MCF 10A (cell line): Measurements from ENCODE around the gene CCDC106. TPM values are rescaled to one million over a fixed set of nuclear protein-coding genes. Genes with fewer than 3 reads are reported as not detected.

Experiments used
- BruUV-seq: library from RNA; stranded (reverse); fragments of 400-500 nt; replicated peaks from 2 replicates; lab custom pipeline; 2021; lab: Mats Ljungman, UMichigan
- CTCF ChIA-PET: fragments of 300-600 bp; sonication (Branson Sonifier 250); formaldehyde crosslinking; extraction: SDS; loops from one replicate; lab custom pipeline; 2021; ENCODE audit warnings: antibody characterized with exemption, inconsistent platforms; lab: Yijun Ruan, JAX
- POLR2A ChIA-PET: fragments of 300-600, 350-650 bp; sonication (Branson Sonifier 250); formaldehyde crosslinking; extraction: SDS; loops from one replicate; lab custom pipeline; 2020; ENCODE audit warnings: antibody characterized with exemption, inconsistent platforms; lab: Yijun Ruan, JAX
- DNase-seq: peaks from one replicate; pipeline ENCODE4 v3.0.0-alpha.2; 2018; ENCODE audit not compliant: unreplicated experiment
- H3K27ac Mint-ChIP-seq: one replicate; pipeline ENCODE4 v1.8.0; 2022; ENCODE audit warnings: mild to moderate bottlenecking, low read depth, mixed read lengths; ENCODE audit not compliant: unreplicated experiment
- H3K27me3 Mint-ChIP-seq: one replicate; pipeline ENCODE4 v1.8.0; 2022; ENCODE audit warnings: mixed read lengths; ENCODE audit not compliant: insufficient read depth, unreplicated experiment
- H3K36me3 Mint-ChIP-seq: one replicate; pipeline ENCODE4 v1.8.0; 2022; ENCODE audit warnings: mild to moderate bottlenecking, moderate library complexity, mixed read lengths; ENCODE audit not compliant: insufficient read depth, unreplicated experiment
- H3K4me1 Mint-ChIP-seq: one replicate; pipeline ENCODE4 v1.8.0; 2022; ENCODE audit warnings: mixed read lengths; ENCODE audit not compliant: insufficient read depth, unreplicated experiment
- H3K4me3 Mint-ChIP-seq: one replicate; pipeline ENCODE4 v1.8.0; 2022; ENCODE audit warnings: mild to moderate bottlenecking, moderate library complexity, mixed read lengths; ENCODE audit not compliant: unreplicated experiment
- H3K9me3 Mint-ChIP-seq: one replicate; pipeline ENCODE4 v1.8.0; 2022; ENCODE audit warnings: mixed read lengths; ENCODE audit not compliant: unreplicated experiment
- intact Hi-C: fragments of 100-400 bp; cut with micrococcal nuclease; formaldehyde crosslinking; loops from 2 replicates; pipeline ENCODE4 v1.14.1; 2022
- total RNA-seq: library from RNA; stranded (reverse); gene quantifications from 2 replicates; pipeline ENCODE4 v1.2.3, GENCODE V29; 2022
- TF ChIP-seq, protein P1 (sequence below): fragments of 200-600 bp; IDR thresholded peaks from one replicate; pipeline ENCODE4 v1.8.0; 2022; ENCODE audit warnings: antibody characterized with exemption, mild to moderate bottlenecking; ENCODE audit not compliant: unreplicated experiment

Gene CCDC106
- total RNA-seq, 1 experiment from 2014 or later: 2.5 TPM

GRCh38 chr19:55698256-55698655 is 50.2 kb downstream of the CCDC106 start:
- peaks cover 66% of the 10 kb centered on the region for H3K36me3 Mint-ChIP-seq
- intact Hi-C loops: no loop called here

GRCh38 chr19:55699221-55699620 is 51.2 kb downstream of the CCDC106 start:
- BruUV-seq: no TSS peak
- no peak for DNase-seq
- TF ChIP-seq, protein P1, sequence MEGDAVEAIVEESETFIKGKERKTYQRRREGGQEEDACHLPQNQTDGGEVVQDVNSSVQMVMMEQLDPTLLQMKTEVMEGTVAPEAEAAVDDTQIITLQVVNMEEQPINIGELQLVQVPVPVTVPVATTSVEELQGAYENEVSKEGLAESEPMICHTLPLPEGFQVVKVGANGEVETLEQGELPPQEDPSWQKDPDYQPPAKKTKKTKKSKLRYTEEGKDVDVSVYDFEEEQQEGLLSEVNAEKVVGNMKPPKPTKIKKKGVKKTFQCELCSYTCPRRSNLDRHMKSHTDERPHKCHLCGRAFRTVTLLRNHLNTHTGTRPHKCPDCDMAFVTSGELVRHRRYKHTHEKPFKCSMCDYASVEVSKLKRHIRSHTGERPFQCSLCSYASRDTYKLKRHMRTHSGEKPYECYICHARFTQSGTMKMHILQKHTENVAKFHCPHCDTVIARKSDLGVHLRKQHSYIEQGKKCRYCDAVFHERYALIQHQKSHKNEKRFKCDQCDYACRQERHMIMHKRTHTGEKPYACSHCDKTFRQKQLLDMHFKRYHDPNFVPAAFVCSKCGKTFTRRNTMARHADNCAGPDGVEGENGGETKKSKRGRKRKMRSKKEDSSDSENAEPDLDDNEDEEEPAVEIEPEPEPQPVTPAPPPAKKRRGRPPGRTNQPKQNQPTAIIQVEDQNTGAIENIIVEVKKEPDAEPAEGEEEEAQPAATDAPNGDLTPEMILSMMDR: no peak
- intact Hi-C loops: no loop called here
- POLR2A ChIA-PET: no interaction called here
- H3K4me1 Mint-ChIP-seq: no peaks in the 10 kb centered on the region
- H3K36me3 Mint-ChIP-seq: peaks cover 58% of the 10 kb centered on the region
- H3K27me3 Mint-ChIP-seq: no peaks in the 10 kb centered on the region
- CTCF ChIA-PET: no interaction called here
- H3K9me3 Mint-ChIP-seq: no peaks in the 10 kb centered on the region
- no peak overlapping the region for H3K27ac Mint-ChIP-seq
- H3K4me3 Mint-ChIP-seq: no peak overlapping the region

More at GRCh38 chr19:55698256-55698655, 50.2 kb downstream of the CCDC106 start:
- ChIA-PET POLR2A (no interaction called here), CTCF (no interaction called here)
- H3K27me3 Mint-ChIP-seq: no peaks in the 10 kb centered on the region
- no TSS peak for BruUV-seq
- no peak for DNase-seq
- H3K4me1 Mint-ChIP-seq: no peaks in the 10 kb centered on the region
- TF ChIP-seq, protein P1: no peak
- H3K4me3 Mint-ChIP-seq: no peak overlapping the region
- H3K9me3 Mint-ChIP-seq: no peaks in the 10 kb centered on the region
- no peak overlapping the region for H3K27ac Mint-ChIP-seq

GRCh38 chr19:55700813-55701212 is 52.8 kb downstream of the CCDC106 start:
- intact Hi-C loops: no loop called here
- no peak overlapping the region for H3K4me3 Mint-ChIP-seq
- no peaks in the 10 kb centered on the region for H3K27me3 Mint-ChIP-seq
- DNase-seq: no peak
- ChIA-PET CTCF (interaction anchor here (1.0 kb wide), 1 partner anchor 9 kb away, joined by 4 read pairs; no protein-coding TSS in a partner anchor), POLR2A (no interaction called here)
- no peak overlapping the region for H3K27ac Mint-ChIP-seq
- H3K4me1 Mint-ChIP-seq: no peaks in the 10 kb centered on the region
- BruUV-seq: no TSS peak
- H3K36me3 Mint-ChIP-seq: peaks cover 50% of the 10 kb centered on the region
- no peaks in the 10 kb centered on the region for H3K9me3 Mint-ChIP-seq
- TF ChIP-seq, protein P1: no peak

GRCh38 chr19:55702131-55702627 is 54.2 kb downstream of the CCDC106 start:
- H3K36me3 Mint-ChIP-seq: peaks cover 42% of the 10 kb centered on the region
- DNase-seq: no peak
- ChIA-PET POLR2A (interaction anchor here (0.6 kb wide), 1 partner anchor 1512 kb away, joined by 3 read pairs; no protein-coding TSS in a partner anchor), CTCF (interaction anchor here (0.6 to 1.0 kb wide), 4 partner anchors 7 to 1362 kb away, joined by 3 to 6 read pairs (median 4); no protein-coding TSS in a partner anchor)
- no peaks in the 10 kb centered on the region for H3K27me3 Mint-ChIP-seq
- intact Hi-C loops: no loop called here
- TF ChIP-seq, protein P1: no peak
- BruUV-seq: no TSS peak
- no peaks in the 10 kb centered on the region for H3K4me1 Mint-ChIP-seq
- H3K27ac Mint-ChIP-seq: no peak overlapping the region
- H3K9me3 Mint-ChIP-seq: no peaks in the 10 kb centered on the region
- H3K4me3 Mint-ChIP-seq: no peak overlapping the region

Other genes with a start within 250 kb of the CCDC106 start
- gene UBE2S, start 240.4 kb upstream of the CCDC106 start, total RNA-seq: 331 and 345 TPM in 2 replicates
- not detected in 2 replicates for gene SHISA7, start 204.9 kb upstream of the CCDC106 start, total RNA-seq
- gene ISOC2, start 186.6 kb upstream of the CCDC106 start, total RNA-seq: 34.3 and 59.9 TPM in 2 replicates
- 0.23 and 0.32 TPM in 2 replicates for gene C19orf85, start 183.5 kb upstream of the CCDC106 start, total RNA-seq
- gene ZNF628, start 171.6 kb upstream of the CCDC106 start, total RNA-seq: 6.2 and 12.1 TPM in 2 replicates
- gene NAT14, start 163.0 kb upstream of the CCDC106 start, total RNA-seq: 16.6 and 22.8 TPM in 2 replicates
- 0.33 and 0.59 TPM in 2 replicates for gene SSC5D, start 159.8 kb upstream of the CCDC106 start, total RNA-seq
- gene SBK2, start 111.1 kb upstream of the CCDC106 start, total RNA-seq: not detected in 2 replicates
- gene SBK3, start 102.7 kb upstream of the CCDC106 start, total RNA-seq: not detected in 2 replicates
- gene ZNF579, start 67.4 kb upstream of the CCDC106 start, total RNA-seq: 11.6 and 12.6 TPM in 2 replicates
- gene FIZ1, start 48.7 kb upstream of the CCDC106 start, total RNA-seq: 13.5 and 16.3 TPM in 2 replicates
- gene ZNF524, start 47.9 kb upstream of the CCDC106 start, total RNA-seq: 15.7 and 17.6 TPM in 2 replicates
- gene ZNF865, start 42.6 kb upstream of the CCDC106 start, total RNA-seq: 12.2 and 12.7 TPM in 2 replicates
- gene ZNF784, start 23.6 kb upstream of the CCDC106 start, total RNA-seq: 2.7 and 3.1 TPM in 2 replicates
- 38.9 and 44.9 TPM in 2 replicates for gene ZNF580, start 7.2 kb upstream of the CCDC106 start, total RNA-seq
- gene ZNF581, start 4.6 kb upstream of the CCDC106 start, total RNA-seq: 22.3 and 25.7 TPM in 2 replicates
- gene U2AF2, start 6.8 kb downstream of the CCDC106 start, total RNA-seq: 220 and 280 TPM in 2 replicates
- 102 and 123 TPM in 2 replicates for gene EPN1, start 27.0 kb downstream of the CCDC106 start, total RNA-seq
- gene NLRP9, start 90.2 kb downstream of the CCDC106 start, total RNA-seq: not detected in 2 replicates
- gene RFPL4A, start 110.9 kb downstream of the CCDC106 start, total RNA-seq: not detected in 2 replicates
- not detected in 2 replicates for gene RFPL4AL1, start 120.9 kb downstream of the CCDC106 start, total RNA-seq
- not detected in 2 replicates for gene NLRP11, start 183.8 kb downstream of the CCDC106 start, total RNA-seq
- gene NLRP4, start 188.3 kb downstream of the CCDC106 start, total RNA-seq: not detected in 2 replicates